HG02623 (cell line): ENCODE measurements around the gene KRCC1.

ENCODE experiments used
- ATAC-seq: cut with Tn5 transposase; IDR thresholded peaks from one replicate; pipeline ENCODE4 v1.9.1; 2021; ENCODE audit warnings: moderate library complexity; ENCODE audit not compliant: unreplicated experiment

The KRCC1 gene

DNA sequence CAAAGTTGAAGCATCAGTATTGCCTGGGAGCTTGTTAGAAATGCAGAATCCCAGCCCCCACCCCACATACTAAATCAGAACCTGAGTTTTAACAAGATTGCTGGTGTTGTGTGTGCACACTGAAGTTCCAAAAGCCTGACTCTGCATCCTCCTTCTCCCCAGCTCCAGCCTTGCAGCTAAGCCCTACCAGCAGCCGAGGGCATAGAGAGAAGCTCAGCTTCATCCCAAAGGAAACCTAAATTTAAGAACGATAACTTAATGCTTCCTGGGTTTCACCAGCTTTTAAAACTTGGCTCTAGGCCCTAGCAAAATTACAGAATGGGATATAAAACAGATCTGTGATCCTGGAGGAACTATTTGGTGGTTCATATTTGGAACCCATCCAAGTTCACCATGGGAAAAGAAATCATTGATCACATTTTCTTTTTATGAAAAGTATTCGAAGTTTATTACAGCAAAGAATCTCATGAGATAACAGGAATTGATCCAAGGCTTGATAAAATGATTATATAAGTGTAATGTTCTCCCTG is 23.1 kb upstream of the KRCC1 start:
- no peak for ATAC-seq

DNA sequence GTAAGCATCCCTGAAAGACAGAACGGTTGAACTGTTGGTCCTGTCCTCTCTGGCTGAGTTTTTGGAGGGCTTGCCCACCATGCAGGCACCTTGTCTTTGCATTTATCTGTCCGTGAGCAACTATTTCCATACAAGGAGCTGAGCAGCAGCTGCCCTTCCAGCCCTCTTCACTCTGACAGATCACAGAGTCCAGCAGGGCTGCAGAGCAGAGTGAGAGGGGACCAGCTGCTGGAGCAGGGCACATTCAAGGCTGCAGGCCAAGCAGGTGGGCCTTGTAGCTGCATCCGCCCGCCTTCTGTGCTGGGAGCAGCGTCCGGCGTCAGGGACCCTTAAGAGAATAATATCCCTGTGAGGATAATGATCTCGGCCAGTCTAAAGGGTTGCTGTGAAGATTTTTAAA is 21.5 kb upstream of the KRCC1 start:
- ATAC-seq = no peak

- no peak for ATAC-seq
These were observed 19.3 kb upstream of the KRCC1 start for GRCh38 chr2:88074854-88075292.

- ATAC-seq = no peak
These were observed 18.6 kb upstream of the KRCC1 start for GRCh38 chr2:88074150-88074549.

GRCh38 chr2:88071365-88071764 is 15.8 kb upstream of the KRCC1 start:
- no peak for ATAC-seq

DNA sequence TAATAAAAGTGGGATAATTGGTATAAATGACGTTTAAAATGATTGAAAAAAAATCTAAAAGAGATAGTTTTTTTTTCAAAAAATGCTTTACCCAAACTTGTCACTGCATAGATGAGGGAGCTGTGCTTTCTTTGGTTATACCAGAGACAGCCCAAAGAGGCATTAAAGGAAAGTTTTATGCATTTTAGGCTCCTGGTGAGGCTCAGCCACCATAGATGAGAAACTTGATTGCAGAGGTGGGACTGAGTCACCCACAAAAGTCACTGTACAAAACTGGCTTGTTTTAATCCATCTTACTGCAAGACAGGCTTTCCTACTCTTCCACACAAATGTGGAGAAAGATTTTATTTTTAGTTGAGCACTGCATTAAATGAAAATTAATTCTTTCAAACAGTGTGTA is 14.5 kb upstream of the KRCC1 start:
- ATAC-seq = no peak

DNA sequence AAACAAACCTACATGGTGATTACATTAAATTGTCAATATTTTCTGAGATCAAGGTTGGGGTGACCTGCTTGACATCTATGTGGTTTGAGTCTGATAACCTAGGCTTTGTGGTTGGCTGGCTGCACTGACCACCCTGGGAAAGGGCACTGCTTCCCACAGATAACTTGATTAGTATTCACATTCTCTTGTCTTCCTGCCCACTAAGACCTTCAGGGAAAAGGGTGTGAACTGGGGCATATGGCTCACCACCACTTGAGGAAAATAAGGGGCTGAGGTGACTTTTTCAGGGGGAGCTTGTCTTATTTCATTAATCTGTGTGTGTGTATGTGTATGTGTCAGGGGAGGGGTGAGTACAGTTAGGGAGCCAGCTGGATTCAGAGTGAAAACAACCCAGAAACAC is 13.5 kb upstream of the KRCC1 start:
- ATAC-seq = no peak

- no peak for ATAC-seq
These were observed 12.5 kb upstream of the KRCC1 start for GRCh38 chr2:88068044-88068443.

- no peak for ATAC-seq
These were observed 12.0 kb upstream of the KRCC1 start, which contains the start of gene SMYD1 for GRCh38 chr2:88067598-88067997. SMYD1 (plus strand) TSS chr2:88067825; CDS start chr2:88067865, 40 bp downstream.

DNA sequence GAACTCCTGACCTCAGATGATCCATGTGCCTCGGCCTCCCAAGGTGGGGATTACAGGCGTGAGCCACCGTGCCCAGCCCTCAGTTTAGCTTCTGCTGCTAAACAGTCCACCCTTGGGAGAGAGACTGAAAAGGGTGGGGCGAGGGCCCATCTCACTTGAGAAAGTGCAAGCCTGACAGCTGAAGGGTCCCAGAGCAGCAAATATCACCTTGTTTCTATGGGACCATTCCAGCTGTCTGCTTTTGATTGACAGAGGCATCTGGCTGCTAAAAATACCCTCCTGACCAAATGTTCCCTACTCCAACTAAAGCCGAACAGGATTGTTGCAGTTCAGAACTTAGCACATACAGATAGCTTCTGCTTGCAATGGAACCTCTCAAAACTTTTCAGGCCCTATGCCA is 11.6 kb upstream of the KRCC1 start:
- no peak for ATAC-seq

GRCh38 chr2:88066543-88066942 is 11.0 kb upstream of the KRCC1 start:
- ATAC-seq = no peak

GRCh38 chr2:88061295-88061694 is 5.7 kb upstream of the KRCC1 start:
- no peak for ATAC-seq

DNA sequence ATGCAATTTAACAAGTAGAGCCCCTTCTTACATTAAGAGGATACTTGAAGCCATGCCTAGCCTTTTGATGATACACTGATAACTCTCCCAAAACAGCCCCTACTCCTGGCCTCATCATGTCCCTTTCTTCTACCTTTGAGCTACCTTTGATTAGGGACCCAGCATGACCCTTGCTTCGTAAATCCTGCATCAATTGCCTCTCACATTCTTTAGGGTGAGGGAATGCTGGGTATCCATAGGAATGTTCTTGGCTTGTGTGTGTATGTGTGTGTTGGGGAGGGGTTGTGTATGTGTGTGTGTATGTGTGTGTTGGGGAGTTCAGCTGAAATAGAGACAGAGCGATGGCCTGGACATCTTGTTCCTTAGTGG is 5.3 kb upstream of the KRCC1 start:
- ATAC-seq = no peak

DNA sequence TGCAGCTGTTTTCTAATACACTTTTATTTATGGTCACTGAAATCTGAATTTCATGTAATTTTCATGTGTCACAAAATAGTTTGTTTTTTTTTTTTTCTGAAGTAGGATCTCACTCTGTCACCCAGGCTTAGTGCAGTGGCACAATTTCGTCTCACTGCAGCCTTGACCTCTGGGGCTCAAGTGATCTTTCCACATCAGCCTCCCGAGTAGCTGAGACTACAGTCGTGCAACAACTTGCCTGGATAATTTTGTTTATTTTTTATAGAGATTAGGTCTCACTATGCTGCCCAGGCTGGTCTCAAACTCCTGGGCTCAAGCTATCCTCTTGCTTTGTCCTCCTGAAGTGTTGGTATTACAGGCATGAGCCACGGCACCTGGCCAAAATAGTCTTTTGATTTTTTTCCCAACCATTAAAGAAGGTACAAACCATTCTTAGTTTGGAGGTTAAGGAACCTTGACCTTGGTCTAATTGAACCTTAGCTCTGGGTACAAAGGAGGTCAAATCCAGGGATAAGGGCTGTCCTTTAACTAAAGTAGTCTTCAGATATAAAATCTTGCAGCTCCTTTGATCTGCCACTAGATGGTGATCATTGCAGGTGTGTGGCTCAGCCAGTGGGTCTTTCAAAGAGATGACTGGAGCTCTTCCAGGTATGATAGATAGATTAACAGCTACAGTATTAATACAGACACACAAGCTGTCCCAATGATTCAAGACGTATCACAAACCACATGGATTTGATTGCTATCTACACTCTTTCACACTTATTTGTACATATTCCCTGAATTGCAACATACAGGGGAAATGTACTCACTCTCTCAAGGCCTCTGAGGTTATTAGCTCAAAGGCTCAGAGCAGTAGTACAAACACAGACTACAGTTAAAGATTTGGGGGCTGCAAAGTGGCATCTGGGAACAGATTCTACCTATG is 4.7 kb upstream of the KRCC1 start:
- no peak for ATAC-seq

GRCh38 chr2:88058191-88058590 is 2.6 kb upstream of the KRCC1 start:
- no peak for ATAC-seq

DNA sequence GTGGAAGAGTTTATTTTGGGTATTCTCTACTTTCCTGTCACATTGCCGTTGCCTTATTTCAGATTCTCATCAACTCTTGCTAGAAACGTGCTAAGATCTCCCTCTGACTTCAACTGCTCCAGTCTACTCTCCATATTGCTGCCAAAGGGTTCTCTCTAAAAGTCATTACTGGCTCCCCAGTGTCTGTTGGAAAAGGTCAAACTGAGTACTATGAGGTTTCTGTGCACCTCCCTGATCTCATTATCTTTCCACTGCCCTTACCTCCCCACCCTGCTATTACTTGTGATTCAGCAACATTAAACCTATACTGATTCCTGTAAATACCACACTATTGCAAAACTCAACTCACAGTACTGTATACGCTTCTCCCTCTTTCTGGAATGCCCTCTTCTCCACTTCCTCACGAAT is 1.9 kb upstream of the KRCC1 start:
- ATAC-seq = no peak

DNA sequence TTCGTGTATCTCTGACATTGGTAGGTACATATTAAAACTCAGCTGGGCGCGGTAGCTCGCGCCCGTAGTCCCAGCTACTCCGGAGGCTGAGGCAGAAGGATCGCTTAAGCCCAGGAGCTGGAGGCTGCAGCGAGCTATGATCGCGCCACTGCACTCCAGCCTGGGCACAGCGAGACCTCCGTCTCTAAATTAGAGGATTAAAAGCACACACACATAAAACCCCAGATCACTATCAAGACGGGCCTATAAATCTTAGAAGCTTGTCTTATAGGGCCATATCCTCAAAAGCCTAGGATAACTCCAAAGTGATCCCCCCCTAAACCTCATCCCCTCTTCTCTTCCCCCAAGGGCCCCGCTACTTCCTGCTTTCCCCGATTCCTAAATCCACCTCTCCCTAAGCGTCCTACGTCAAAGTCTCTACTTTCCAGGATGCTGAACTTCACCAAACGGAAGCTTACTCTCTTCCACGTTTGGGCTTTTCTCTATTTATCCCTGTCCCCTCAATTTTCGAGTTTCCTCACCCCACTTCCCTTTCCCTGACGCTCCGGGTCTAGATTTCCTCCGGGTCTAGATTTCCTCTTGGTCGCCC is 707 bp downstream of the KRCC1 start:
- no peak for ATAC-seq

- no peak for ATAC-seq
These were observed 1.4 kb downstream of the KRCC1 start for GRCh38 chr2:88053934-88054781.

DNA sequence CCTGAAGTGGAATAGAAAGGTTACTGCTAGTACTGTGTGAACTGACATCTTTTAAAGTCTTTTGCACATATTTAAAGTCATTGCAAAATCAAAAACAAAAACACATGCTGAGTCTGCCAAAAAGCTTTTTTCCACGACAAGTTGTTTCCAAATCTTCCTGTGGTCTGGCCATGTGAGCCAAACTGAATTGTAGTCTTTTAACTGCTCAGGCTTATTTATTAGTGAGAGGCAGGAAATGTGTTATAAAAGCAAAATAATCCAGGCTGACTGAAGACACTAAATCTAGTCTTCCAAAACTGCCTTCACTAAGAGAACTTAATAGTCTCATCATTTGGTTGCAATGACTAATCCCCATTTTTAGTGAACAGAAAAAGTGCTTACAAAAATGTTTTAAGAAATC is 2.3 kb downstream of the KRCC1 start:
- no peak for ATAC-seq

DNA sequence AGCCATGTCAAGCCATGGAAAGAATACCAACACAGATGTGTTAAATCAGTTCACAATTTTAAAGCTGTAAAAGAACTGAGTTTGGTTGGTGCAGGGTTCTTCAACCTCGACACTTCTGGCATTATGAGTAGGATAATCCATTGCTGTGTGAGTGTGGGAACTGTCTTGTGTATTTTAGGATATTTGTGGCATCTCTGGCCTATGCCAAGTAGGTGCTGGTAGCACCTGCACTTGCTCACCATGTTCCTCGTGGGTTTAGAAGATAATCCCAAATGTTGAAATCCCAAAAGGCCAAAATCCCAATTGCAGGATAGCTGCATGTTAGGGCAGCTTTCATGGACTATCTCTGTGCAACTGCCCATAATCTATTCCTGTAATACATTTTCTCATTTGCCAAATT is 3.8 kb downstream of the KRCC1 start:
- ATAC-seq = no peak

DNA sequence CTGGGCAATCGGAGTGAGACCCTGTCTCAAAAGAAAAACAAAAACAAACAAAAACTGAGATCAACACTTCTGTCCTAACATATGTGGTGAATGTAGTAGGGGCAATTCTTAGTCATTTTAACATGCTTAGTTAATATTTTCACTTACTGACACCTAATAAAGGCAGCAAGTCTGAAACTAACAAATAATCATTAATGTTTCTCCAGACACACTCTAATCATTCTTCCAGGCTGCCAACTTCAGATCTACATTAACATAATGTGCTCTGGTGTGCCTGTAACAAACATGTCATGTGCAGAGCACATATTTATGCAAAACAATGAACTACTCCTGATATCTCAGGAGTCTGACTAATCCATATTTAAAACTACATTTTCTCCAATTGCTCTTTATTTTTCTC is 6.0 kb downstream of the KRCC1 start:
- no peak for ATAC-seq
